ENCODE measurements around the gene SFXN3.

DNA sequence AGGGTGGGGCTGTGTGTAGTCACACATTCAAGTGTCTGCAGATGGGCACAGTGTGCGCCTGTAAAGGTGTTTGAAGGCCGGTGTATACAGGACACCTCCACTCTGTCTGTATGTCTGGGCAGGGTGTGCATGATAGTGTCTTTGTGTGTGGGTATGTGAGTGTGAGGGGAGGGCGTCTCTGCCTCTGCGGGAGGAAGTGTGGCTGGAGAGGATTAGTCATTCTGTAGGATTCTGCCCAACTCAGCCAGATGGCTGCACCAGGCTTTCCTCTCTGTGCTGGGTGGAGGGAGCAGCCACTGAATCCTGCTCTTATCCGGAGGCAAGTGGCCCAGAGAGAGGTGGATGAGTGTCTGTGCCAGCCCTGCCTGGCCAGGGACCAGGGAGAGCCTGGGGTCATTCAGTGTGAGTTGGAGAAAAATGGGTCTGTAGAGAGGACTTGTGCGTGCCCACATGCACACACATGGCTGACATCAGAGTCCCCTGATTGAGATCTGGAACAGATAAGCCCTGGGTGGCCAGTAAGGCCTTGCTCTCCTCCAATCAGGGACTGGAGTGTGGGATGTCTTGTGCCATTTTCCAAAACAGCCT, 1.7 kb downstream of the SFXN3 start:
- TF ChIP-seq, protein P1, sequence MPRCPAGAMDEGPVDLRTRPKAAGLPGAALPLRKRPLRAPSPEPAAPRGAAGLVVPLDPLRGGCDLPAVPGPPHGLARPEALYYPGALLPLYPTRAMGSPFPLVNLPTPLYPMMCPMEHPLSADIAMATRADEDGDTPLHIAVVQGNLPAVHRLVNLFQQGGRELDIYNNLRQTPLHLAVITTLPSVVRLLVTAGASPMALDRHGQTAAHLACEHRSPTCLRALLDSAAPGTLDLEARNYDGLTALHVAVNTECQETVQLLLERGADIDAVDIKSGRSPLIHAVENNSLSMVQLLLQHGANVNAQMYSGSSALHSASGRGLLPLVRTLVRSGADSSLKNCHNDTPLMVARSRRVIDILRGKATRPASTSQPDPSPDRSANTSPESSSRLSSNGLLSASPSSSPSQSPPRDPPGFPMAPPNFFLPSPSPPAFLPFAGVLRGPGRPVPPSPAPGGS (IDR thresholded peaks at IDR 0.05; ENCODE audit: borderline replicate concordance, insufficient read depth, low read depth, low read length, poor library complexity, severe bottlenecking), result no peak
- TF ChIP-seq, protein P2, sequence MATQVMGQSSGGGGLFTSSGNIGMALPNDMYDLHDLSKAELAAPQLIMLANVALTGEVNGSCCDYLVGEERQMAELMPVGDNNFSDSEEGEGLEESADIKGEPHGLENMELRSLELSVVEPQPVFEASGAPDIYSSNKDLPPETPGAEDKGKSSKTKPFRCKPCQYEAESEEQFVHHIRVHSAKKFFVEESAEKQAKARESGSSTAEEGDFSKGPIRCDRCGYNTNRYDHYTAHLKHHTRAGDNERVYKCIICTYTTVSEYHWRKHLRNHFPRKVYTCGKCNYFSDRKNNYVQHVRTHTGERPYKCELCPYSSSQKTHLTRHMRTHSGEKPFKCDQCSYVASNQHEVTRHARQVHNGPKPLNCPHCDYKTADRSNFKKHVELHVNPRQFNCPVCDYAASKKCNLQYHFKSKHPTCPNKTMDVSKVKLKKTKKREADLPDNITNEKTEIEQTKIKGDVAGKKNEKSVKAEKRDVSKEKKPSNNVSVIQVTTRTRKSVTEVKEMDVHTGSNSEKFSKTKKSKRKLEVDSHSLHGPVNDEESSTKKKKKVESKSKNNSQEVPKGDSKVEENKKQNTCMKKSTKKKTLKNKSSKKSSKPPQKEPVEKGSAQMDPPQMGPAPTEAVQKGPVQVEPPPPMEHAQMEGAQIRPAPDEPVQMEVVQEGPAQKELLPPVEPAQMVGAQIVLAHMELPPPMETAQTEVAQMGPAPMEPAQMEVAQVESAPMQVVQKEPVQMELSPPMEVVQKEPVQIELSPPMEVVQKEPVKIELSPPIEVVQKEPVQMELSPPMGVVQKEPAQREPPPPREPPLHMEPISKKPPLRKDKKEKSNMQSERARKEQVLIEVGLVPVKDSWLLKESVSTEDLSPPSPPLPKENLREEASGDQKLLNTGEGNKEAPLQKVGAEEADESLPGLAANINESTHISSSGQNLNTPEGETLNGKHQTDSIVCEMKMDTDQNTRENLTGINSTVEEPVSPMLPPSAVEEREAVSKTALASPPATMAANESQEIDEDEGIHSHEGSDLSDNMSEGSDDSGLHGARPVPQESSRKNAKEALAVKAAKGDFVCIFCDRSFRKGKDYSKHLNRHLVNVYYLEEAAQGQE (IDR thresholded peaks at IDR 0.05; ENCODE audit: low read depth, low read length), result no peak
- TF ChIP-seq POLR2A (IDR thresholded peaks at IDR 0.05; ENCODE audit: low read depth, low read length) (no peak), SIN3A (IDR thresholded peaks at IDR 0.05; ENCODE audit: low read depth, low read length) (no peak), HSF1 (IDR thresholded peaks at IDR 0.05; ENCODE audit: low read depth, low read length) (no peak)
